ENCODE results near the gene RHBDD2. TPM values are rescaled to one million over a fixed set of nuclear protein-coding genes. Genes with fewer than 3 reads are reported as not detected.
"Not testable (repeated sequence)": the region's sequence is repeated elsewhere in the genome, so short reads cannot be mapped to it uniquely, and the experiment has no call there.

Gene RHBDD2
- total and polyA plus RNA-seq, 4 experiments from 2014 or later: 47.1 to 119 (median 80.7) TPM

- H3K9me3 ChIP-seq (ENCODE audit: control insufficient read depth in 1 of 2, low read length in 2 of 2): no peaks in the 10 kb centered on the region
- no peak overlapping the region for H3K4me3 ChIP-seq (ENCODE audit: low read length in 2 of 2)
- H3K27ac ChIP-seq (ENCODE audit: low read depth, low read length): no peak overlapping the region
- Mint-ChIP-seq H3K9me3 (no peaks in the 10 kb centered on the region), H3K27ac (no peak overlapping the region), H3K36me3 (no peaks in the 10 kb centered on the region), H3K27me3 (no peaks in the 10 kb centered on the region), H3K4me1 (no peaks in the 10 kb centered on the region), H3K4me3 (no peak overlapping the region)
- CTCF ChIA-PET (ENCODE audit: partially characterized antibody): interaction anchor here (1.0 kb wide), 1 partner anchor 11 kb away, joined by 4 read pairs; no protein-coding TSS in a partner anchor
- H3K36me3 ChIP-seq (ENCODE audit: insufficient read depth, low read length): no peaks in the 10 kb centered on the region
- H3K4me1 ChIP-seq (ENCODE audit: insufficient read depth, low read length): no peaks in the 10 kb centered on the region
- POLR2A ChIA-PET (ENCODE audit: partially characterized antibody): interaction anchor here (1.5 kb wide), 1 partner anchor 17 kb away, joined by 5 read pairs; no protein-coding TSS in a partner anchor
- no peaks in the 10 kb centered on the region for H3K27me3 ChIP-seq (ENCODE audit: insufficient read depth, low read length)
- DNase-seq: no peak
- intact Hi-C loops (cut with micrococcal nuclease): no loop called here
These were observed 18.0 kb downstream of the RHBDD2 start for GRCh38 chr7:75896803-75897327.

DNA sequence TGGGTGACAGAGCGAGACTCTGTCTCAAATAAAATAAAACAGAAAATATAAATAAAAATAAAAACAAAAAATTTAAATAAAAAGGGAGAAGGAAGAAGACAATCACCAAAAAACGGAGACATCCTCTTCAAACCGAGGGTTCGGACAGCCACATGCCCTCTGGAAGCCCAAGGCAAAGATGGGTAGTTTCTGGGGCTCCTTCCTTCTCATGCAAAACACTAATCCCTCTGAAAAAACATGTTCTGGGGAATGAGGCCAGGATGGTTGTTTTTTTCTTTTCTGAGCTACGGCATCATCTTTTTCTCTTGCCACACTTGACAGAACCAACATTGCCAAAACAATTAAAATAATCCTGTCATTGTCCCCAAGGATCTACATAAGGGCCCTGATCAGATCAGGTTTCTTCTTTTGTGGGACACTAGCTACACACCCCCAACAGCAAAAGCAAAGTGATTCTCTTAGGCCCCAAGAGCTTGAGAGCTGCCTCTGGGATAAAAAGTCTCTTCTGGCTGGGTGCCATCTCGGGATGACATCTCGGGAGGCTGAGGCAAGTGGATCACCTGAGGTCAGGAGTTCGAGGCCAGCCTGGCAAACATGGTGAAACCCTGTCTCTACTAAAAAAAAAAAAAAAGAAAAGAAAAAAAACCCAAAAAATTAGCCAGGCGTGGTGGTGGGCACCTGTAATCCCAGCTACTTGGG lies 21.9 kb downstream of the RHBDD2 start:
- Histone ChIP-seq H3K4me1 (ENCODE audit: insufficient read depth, low read length) (no peaks in the 10 kb centered on the region), H3K4me3 (ENCODE audit: low read length in 2 of 2) (no peak overlapping the region), H3K36me3 (ENCODE audit: insufficient read depth, low read length) (no peaks in the 10 kb centered on the region), H3K9me3 (ENCODE audit: control insufficient read depth in 1 of 2, low read length in 2 of 2) (no peaks in the 10 kb centered on the region), H3K27ac (ENCODE audit: low read depth, low read length) (no peak overlapping the region), H3K27me3 (ENCODE audit: insufficient read depth, low read length) (no peaks in the 10 kb centered on the region)
- ChIA-PET CTCF (ENCODE audit: partially characterized antibody) (no interaction called here), POLR2A (ENCODE audit: partially characterized antibody) (no interaction called here)
- intact Hi-C loops (cut with micrococcal nuclease): no loop called here
- no peaks in the 10 kb centered on the region for H3K4me1 Mint-ChIP-seq
- DNase-seq: no peak
- H3K36me3 Mint-ChIP-seq: no peaks in the 10 kb centered on the region
- no peaks in the 10 kb centered on the region for H3K27me3 Mint-ChIP-seq
- H3K4me3 Mint-ChIP-seq: no peak overlapping the region
- H3K9me3 Mint-ChIP-seq: no peaks in the 10 kb centered on the region
- H3K27ac Mint-ChIP-seq: no peak overlapping the region

- Histone ChIP-seq H3K27ac (ENCODE audit: low read depth, low read length) (no peak overlapping the region), H3K36me3 (ENCODE audit: insufficient read depth, low read length) (no peaks in the 10 kb centered on the region), H3K9me3 (ENCODE audit: control insufficient read depth in 1 of 2, low read length in 2 of 2) (no peaks in the 10 kb centered on the region), H3K4me3 (ENCODE audit: low read length in 2 of 2) (no peak overlapping the region), H3K4me1 (ENCODE audit: insufficient read depth, low read length) (no peaks in the 10 kb centered on the region), H3K27me3 (ENCODE audit: insufficient read depth, low read length) (no peaks in the 10 kb centered on the region)
- DNase-seq: no peak
- CTCF ChIA-PET (ENCODE audit: partially characterized antibody): no interaction called here
- Mint-ChIP-seq H3K4me3 (no peak overlapping the region), H3K27me3 (no peaks in the 10 kb centered on the region), H3K9me3 (peaks cover 0 to 2% (median 0%) of the 10 kb centered on the region in 8 donors), H3K27ac (no peak overlapping the region), H3K36me3 (no peaks in the 10 kb centered on the region), H3K4me1 (no peaks in the 10 kb centered on the region)
- intact Hi-C loops (cut with micrococcal nuclease): no loop called here
- POLR2A ChIA-PET (ENCODE audit: partially characterized antibody): no interaction called here
These were observed 27.2 kb downstream of the RHBDD2 start for GRCh38 chr7:75905785-75906604.

- no peaks in the 10 kb centered on the region for H3K27me3 ChIP-seq (ENCODE audit: insufficient read depth, low read length)
- Mint-ChIP-seq H3K27ac (peak overlapping the region in 1 of 7 donors; percentile 48), H3K36me3 (no peaks in the 10 kb centered on the region), H3K27me3 (no peaks in the 10 kb centered on the region), H3K9me3 (peaks cover 0 to 2% (median 0%) of the 10 kb centered on the region in 8 donors), H3K4me3 (no peak overlapping the region), H3K4me1 (no peaks in the 10 kb centered on the region)
- ChIA-PET POLR2A (ENCODE audit: partially characterized antibody) (no interaction called here), CTCF (ENCODE audit: partially characterized antibody) (no interaction called here)
- intact Hi-C loops (cut with micrococcal nuclease): no loop called here
- no peak overlapping the region for H3K27ac ChIP-seq (ENCODE audit: low read depth, low read length)
- H3K9me3 ChIP-seq (ENCODE audit: control insufficient read depth in 1 of 2, low read length in 2 of 2): no peaks in the 10 kb centered on the region
- DNase-seq: no peak
- no peaks in the 10 kb centered on the region for H3K36me3 ChIP-seq (ENCODE audit: insufficient read depth, low read length)
- no peak overlapping the region for H3K4me3 ChIP-seq (ENCODE audit: low read length in 2 of 2)
- no peaks in the 10 kb centered on the region for H3K4me1 ChIP-seq (ENCODE audit: insufficient read depth, low read length)
These were observed 28.3 kb downstream of the RHBDD2 start for GRCh38 chr7:75906991-75907667.

- POLR2A ChIA-PET (ENCODE audit: partially characterized antibody); intact Hi-C loops (cut with micrococcal nuclease); H3K27me3 ChIP-seq (ENCODE audit: insufficient read depth, low read length); H3K4me3 ChIP-seq (ENCODE audit: low read length in 2 of 2); DNase-seq; H3K27me3 Mint-ChIP-seq; H3K4me1 ChIP-seq (ENCODE audit: insufficient read depth, low read length); H3K9me3 Mint-ChIP-seq; H3K36me3 Mint-ChIP-seq; CTCF ChIA-PET (ENCODE audit: partially characterized antibody); H3K4me1 Mint-ChIP-seq; H3K36me3 ChIP-seq (ENCODE audit: insufficient read depth, low read length); H3K9me3 ChIP-seq (ENCODE audit: control insufficient read depth in 1 of 2, low read length in 2 of 2); H3K27ac ChIP-seq (ENCODE audit: low read depth, low read length); H3K27ac Mint-ChIP-seq; H3K4me3 Mint-ChIP-seq: not testable (repeated sequence)
These were observed 28.8 kb downstream of the RHBDD2 start for GRCh38 chr7:75907668-75908039.

DNA sequence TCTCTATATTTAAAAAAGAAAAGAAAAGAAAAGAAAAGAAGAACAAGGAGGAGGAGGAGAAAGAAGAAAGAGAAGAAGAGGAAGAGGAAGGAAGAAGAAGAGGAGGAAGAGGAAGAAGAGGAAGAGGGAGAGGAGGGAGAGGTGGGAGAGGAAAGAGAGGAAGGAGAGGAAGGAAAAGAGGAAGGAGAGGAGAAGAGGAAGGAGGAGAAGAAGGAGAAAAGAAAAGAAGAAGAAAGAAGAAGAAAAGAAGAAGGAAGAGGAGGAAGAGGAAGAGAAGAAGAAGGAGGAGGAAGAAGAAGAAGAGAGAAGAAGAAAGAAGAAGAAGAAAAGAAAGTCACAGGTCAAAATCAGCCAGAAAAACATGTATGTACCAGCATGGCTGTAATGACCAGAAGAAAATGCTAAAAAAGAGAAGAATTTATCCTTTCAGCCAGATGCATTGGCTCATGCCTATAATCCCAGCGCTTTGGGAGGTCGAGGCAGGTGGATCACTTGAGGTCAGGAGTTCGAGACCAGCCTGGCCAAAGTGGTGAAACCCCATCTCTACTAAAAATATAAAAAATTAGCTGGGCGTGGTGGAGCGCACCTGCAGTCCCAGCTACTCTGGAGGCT lies 30.8 kb downstream of the RHBDD2 start:
- ChIA-PET POLR2A (ENCODE audit: partially characterized antibody) (interaction anchor here (1.1 kb wide), 1 partner anchor 31 kb away, joined by 3 read pairs; the partner anchor contains the start of gene RHBDD2), CTCF (ENCODE audit: partially characterized antibody) (no interaction called here)
- intact Hi-C loops (cut with micrococcal nuclease): no loop called here
- Histone ChIP-seq H3K9me3 (ENCODE audit: control insufficient read depth in 1 of 2, low read length in 2 of 2) (no peaks in the 10 kb centered on the region), H3K4me1 (ENCODE audit: insufficient read depth, low read length) (peaks cover 10% of the 10 kb centered on the region), H3K4me3 (ENCODE audit: low read length in 2 of 2) (no peak overlapping the region), H3K27me3 (ENCODE audit: insufficient read depth, low read length) (no peaks in the 10 kb centered on the region), H3K27ac (ENCODE audit: low read depth, low read length) (no peak overlapping the region), H3K36me3 (ENCODE audit: insufficient read depth, low read length) (no peaks in the 10 kb centered on the region)
- Mint-ChIP-seq H3K4me3 (no peak overlapping the region), H3K27ac (no peak overlapping the region), H3K9me3 (peaks cover 0 to 2% (median 0%) of the 10 kb centered on the region in 8 donors), H3K36me3 (peaks cover 0 to 3% of the 10 kb centered on the region in 2 donors), H3K4me1 (peaks cover 4 to 14% (median 7%) of the 10 kb centered on the region in 4 donors), H3K27me3 (no peaks in the 10 kb centered on the region)
- no peak for DNase-seq

GRCh38 chr7:75911186-75911585 lies 32.4 kb downstream of the RHBDD2 start:
- H3K4me3 ChIP-seq (ENCODE audit: low read length in 2 of 2); H3K27me3 Mint-ChIP-seq; H3K9me3 ChIP-seq (ENCODE audit: control insufficient read depth in 1 of 2, low read length in 2 of 2); H3K27ac ChIP-seq (ENCODE audit: low read depth, low read length); H3K36me3 ChIP-seq (ENCODE audit: insufficient read depth, low read length); H3K36me3 Mint-ChIP-seq; intact Hi-C loops (cut with micrococcal nuclease); H3K4me3 Mint-ChIP-seq; H3K27me3 ChIP-seq (ENCODE audit: insufficient read depth, low read length); H3K9me3 Mint-ChIP-seq; DNase-seq; CTCF ChIA-PET (ENCODE audit: partially characterized antibody): not testable (repeated sequence)
- Mint-ChIP-seq H3K27ac (peak overlapping the region in 1 of 7 donors; percentile 13), H3K4me1 (peaks cover 8 to 22% (median 14%) of the 10 kb centered on the region in 4 donors)
- POLR2A ChIA-PET (ENCODE audit: partially characterized antibody): interaction anchor here (0.6 kb wide), 1 partner anchor 21 kb away, joined by 4 read pairs; no protein-coding TSS in a partner anchor
- peaks cover 16% of the 10 kb centered on the region for H3K4me1 ChIP-seq (ENCODE audit: insufficient read depth, low read length)
